CMK (cell line): ENCODE measurements around the gene RBM12.
"Not testable (repeated sequence)": the region's sequence is repeated elsewhere in the genome, so short reads cannot be mapped to it uniquely, and the experiment has no call there.

Source experiments
- DNase-seq: peaks from one replicate; pipeline ENCODE4 v3.0.0-alpha.2; 2010; ENCODE audit warnings: low read depth

Gene RBM12

DNA sequence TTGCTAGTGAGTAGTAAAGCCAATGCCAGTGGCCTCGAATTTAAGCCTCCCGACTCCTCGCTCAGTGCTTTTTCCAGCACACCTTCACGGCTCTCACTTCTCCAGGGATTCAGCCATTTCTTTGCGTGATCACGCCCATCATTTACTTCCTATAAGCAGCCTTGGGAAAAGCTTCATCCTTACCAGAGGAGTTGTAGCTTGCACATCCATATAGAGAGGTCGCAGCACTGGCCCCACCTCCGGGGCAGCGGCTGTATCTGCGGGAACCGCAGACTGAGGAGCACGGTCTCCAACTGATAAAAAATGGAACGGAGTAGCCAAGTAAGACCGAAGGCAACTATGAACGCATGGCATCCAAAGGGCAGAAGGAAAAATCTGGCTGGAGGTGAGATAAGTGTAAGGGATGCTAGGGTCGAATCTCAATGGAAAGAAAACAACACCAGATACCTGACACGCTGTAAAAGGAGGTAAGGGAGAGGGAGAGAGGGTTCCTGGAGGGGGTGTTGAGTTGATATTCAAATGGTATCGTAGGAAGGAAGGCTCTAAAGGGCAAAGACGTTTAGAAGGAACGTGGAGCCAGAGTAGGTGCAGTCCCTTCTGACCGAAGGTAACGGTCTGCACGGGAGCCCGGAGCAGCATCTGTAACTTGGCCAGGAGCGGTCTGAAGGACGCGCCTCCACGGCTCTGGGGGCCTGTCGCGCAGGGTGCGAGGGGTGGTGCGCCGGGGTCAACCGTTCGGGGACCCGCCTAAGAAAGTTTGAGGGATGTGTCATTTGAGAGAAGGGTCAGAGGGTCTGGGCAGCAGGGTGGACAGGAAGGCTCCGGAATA is 33.8 kb upstream of the RBM12 start:
- no peak for DNase-seq

DNA sequence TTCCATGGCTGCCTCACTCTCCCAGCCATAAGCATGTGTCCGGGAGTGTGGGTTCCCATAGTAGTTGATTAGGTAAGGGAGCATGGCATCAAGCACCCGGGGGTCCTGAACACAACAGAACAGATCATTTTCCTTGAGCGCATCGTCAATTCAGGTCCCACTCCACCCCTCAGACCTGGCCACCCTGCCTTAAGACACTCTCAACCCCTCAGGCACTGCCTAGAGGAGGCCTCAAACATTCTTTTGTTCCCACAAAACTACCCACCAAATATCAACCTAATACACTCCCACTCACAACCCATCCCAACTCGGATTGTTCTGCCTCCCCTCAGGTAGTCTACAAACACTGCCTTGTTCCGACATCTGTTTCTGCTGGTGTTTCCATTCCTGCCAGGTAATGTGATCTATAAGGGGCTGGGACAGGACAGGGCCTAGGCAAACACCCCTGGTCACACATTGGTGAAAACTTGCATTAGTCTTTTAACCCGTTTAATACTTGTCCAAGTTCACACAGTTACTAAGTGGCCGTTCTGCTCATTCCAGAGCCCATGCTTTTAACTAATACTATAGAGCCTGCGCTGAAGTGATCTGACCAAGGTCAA is 33.1 kb upstream of the RBM12 start:
- no peak for DNase-seq

DNA sequence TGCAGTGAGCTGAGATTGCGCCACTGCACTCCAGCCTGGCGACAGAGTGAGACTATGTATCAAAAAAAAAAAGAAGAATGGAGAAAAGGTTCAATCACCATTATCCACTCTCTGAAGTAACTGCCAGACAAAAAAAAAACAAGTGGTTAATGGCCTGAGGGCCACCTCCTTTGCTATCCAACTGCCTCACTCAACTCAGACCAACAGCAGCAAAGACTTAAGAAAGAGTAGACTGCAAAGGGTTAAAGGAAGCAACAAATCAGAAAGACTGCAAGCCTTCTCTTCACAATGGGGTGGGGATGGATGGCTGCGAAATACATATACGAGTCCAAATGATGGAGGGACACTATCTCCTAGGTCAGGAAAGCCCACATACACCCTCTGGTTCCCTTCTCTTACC is 31.3 kb upstream of the RBM12 start:
- no peak for DNase-seq

DNA sequence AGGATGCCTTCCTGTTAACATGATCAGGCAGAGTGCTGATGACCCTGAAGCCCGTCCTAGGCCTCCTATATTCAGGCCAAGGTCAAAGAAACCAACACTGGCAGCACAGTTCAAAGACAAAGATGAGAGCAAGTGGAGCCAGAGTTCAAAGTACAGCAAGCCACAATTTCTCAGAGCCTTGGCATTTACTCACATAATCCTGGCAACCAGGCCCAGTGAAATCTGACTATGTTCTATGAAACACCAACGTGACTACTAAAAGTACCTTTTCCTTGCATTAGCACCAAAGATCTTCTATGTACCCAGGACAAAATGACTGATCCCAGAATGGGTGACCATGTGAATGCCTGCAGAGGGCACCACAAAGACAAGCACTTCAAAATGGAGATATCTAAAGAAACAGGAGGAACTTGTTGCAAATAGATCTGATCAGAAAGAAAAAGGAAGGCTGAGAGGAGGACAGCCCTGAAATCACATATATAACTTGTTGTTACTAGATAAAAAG is 30.6 kb upstream of the RBM12 start:
- no peak for DNase-seq

DNA sequence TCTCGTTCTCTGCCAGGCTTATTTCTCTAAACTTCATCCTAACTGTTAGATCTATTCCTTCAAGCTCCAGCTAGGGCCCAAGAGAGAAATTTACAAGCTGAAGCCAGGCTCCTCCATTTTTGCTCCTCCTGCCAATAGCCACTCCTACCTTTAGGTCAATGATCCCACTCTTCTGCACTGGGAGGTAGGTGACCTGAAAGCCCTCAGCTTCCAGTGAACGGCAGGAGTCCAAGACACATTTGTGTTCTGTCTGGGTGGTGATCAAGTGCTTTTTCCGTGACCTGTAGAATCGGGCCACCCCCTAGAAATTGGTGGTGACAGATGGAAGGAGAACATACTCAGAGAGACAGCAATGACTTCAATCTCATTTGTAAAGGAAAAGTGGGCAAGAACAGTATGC is 25.6 kb upstream of the RBM12 start:
- no peak for DNase-seq

DNA sequence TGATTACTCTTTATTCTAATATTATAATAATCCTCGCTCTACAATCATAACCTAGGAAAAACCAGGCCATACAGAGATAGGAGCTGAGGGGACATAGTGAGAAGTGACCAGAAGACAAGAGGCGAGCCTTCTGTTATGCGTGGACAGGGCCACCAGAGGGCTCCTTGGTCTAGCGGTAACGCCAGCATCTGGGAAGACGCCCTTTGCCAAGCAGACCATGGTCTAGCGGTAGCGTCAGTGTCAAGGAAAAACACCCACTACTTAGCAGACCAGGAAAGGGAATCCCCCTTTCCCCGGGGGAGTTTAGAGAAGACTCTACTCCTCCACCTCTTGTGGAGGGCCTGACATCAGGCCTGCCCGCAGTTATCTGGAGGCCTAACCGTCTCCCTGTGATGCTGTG is 22.2 kb upstream of the RBM12 start:
- DNase-seq: not testable (repeated sequence)

DNA sequence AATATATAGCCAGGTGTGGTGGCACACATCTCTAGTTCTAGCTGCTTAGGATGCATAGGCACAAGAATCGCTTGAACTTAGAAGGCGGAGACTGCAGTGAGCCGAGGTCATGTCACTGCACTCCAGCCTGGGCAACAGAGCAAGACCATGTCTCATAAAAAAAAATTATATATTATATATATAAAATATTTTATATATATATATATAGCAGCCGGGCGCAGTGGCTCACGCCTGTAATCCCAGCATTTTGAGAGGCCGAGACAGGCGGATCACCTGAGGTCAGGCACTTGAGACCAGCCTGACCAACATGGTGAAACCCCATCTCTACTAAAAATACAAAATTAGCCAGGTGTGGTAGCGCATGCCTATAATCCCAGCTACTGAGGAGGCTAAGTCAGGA is 20.7 kb upstream of the RBM12 start:
- not testable (repeated sequence) for DNase-seq

DNA sequence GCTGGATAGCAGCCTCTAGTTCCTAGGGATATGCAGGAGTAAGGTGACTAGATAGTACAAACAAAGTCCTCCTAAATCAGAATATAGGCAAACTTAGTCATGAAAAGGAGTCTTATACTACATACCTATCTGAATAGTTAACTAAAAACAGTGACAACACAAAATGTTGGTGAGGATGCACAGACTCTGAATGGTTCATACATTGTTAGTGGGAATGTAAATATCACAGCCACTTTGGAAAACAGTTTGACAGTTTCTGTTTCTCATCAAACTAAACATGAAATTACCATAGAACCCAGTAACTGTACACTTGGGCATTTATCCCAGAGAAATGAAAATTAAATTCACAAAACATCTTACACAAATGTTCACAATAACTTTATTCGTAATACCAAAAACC is 17.3 kb upstream of the RBM12 start:
- DNase-seq: no peak

DNA sequence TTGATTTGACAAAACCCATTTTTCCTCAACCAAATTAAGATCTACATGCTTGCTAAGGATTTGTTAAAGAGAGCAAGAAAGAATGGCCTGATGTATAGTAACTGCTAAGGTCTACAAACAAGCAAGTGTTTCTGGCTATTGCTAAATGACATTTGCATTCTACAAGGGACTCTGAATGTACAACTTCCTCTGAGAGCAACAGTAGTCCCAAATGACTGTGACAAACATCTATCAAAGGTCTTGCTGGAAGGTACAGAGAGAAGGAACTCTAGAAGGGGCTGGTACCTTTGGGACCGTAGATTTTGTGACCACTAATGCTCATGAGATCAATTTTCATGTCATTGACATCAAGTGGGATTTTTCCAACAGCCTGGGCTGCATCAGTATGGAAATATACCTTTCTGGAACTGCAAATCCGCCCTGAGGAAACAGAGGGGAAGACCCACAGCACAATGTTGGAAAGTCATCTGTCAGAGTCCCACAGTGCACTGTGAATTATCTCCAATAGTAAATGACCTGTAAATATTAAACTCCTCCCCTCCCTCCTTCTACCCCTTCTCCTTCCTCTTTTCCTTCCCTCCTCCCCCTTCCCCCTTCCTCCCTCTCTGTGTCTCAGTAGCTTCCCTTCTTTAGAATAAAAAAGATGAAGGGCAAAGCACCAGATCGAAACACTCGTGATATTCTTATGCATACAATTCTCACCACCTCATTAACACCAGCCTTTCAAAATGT is 15.9 kb upstream of the RBM12 start:
- no peak for DNase-seq

DNA sequence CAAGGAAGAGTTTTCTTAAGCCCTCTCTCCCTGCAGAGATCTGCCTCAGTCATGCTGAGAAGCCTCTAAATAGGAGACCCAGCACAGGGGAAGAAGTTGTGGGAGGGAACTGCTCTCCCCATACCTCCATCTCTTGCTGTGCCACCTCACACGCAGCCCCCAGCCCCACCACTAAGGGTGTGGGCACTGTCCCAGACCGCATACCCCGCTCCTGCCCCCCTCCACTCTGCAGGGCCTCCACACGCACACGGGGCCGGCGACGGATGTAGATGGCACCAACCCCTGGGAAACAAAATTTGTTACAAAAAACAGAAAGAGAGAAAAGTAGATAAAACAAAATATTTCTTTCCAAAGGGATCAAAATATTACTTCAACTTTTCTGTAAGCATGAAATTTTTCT is 10.2 kb upstream of the RBM12 start:
- no peak for DNase-seq

DNA sequence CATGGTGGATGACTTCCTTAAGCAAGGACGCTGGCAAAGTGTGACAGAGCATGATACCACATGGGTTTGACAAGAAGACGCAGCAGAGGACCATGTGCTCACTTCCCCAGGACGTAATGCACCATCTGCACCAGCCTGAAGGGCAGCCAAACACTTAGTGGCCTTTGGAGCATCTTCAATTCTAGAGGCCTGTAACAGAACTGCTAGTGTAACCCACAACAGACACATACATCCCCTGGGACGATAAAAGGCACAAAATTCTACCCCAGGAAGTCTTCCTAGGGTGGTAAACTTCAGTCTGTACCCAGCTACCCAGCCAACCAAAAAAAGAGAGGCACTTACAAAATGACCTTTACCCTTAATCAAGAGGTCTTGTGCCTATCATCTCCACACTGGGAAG is 9.2 kb upstream of the RBM12 start:
- DNase-seq: no peak

DNA sequence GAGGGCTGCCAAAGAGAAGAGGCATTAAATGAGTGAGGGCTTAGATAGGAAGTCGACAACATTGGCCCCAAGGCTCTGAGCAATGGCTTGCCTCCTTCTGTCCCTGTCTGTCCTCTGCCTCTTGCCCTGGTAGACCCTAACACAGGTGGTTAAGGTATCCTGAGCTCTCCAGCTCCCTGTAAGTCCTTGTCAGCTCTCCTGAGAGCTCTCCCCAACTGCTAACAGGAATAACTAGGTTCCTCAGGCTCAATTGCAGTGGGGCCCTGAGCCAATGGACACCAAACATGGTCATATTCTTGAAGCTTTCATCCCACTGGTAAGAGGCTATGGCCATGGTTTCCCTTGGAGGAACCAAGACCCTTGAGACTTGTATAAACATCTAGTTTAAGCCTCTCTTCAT is 5.0 kb upstream of the RBM12 start:
- no peak for DNase-seq

DNA sequence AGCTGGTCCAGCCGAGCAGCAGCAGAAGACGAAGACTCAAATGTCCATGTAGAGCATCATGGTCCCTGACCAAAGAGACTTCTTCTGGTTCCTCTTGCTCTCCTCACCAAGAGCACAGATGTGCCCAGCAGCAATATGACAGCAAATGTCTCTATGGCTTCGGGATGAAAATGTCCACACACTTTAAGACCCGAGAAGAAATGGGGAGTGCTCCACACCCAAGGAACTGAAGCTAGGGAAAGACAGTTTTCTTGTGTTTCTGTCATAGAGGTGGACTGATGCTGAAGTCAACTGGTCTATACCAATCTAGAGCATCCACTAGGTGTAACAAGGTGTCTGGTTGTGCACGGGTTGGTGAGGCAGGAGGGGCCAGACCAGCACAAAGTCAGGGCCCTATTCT is 4.5 kb upstream of the RBM12 start:
- DNase-seq: no peak

DNA sequence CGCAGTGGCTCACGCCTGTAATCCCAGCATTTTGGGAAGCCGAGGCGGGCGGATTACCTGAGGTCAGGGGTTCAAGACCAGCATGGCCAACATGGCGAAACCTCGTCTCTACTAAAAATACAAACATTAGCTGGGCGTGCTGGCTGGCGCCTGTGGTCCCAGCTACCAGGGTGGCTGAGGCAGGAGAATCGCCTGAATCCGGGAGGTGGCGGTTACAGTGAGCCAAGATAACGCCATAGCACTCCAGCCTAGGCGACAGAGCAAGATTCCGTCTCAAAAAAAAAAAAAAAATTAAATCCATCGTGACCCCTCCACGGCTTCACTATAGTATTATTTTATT is 1.2 kb upstream of the RBM12 start:
- DNase-seq: no peak

DNA sequence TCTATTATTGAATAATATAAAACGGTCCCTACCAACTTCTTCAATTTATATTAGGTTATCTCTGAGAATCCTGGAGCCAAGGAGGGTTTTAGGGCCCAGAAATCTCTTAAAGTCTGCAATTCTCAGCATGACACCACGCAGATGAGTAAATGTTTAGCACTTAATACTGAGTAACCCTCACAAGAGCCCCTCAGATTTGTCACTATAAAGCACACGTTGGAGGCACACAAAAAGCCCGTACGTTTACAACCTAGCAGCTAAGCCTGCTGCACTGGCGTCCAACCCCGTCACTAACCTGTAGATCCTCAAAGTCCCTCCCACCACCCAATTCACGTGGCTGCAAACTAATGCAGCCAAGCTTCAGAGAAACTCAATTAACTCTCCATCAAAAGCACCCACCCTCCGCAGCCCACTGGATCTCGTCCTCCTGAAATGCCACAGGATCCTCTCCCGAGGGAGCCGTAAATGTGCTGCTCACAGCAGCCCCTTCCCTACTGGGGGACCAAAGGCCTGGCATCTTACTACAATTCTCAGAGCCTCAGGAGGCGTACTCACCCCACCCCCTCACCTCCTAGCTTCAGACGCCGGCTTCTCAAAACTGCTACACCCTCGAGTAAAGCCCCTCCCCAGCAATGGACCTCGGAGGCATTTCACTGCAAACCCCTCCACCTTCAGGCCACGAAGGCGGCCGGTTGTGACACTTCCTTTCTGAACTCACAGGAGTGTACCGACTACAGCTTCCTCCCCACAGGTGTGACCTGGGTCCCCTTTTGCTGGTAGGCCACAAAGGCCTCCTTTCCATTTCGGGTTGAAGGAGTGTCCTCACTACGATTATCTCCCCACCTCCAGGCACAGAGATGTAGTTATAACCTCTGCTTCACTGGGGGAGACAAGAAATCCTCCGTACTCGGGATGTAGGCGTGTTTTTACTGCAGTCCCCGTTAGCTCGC is 909 bp downstream of the RBM12 start:
- DNase-seq: no peak

DNA sequence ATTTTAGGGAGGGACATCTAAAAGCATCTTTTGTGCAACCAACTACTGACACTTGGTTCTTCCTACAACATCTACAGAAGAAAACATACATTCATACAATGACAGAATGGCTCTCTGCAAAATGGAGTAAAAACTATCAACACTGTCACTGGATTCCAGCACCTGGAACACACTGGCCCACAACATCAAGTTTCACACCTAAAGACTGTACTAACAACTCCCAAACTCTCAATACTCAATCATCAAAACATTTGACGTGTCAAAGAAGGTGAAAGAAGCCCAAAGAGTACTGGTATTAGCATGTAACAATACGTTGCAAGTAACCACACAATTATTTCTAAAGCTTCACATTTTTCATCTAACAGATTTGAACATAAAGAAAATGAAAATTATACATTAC is 2.1 kb downstream of the RBM12 start:
- no peak for DNase-seq

DNA sequence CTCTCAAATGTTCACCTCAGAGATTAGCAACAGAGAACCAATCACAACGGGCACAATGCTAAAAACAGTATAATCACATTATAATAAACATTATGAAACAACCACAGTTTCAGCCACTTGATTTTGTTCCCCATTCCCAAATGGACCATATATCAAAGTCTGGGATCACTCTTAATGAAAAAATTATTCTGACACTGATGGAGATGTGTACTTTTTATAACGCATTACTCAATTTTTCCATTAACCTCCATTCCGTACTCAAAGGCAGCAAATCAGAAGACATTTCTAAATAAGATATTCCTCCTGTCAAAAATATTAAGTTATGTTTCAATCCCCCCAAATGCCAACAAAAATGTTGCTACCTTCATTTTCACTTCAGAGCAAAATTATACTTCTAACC is 2.8 kb downstream of the RBM12 start:
- DNase-seq: no peak

DNA sequence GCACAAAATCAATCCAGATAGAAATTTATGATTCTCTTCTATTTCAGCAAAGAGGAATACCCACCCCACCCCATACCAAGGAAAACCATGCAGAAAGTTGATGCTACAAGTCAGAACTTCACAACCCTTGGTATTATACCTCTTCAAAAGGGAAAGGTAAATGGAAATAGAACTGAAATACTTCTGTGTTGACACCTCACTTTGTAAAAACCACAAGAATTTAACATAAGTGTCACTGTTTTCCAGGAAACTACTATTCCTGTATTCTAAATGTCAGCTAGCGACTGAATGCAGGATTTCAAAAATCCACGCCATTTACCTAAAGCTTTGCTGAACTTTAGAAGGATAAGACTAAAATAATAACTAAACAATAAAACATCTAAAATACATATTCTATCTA is 3.6 kb downstream of the RBM12 start:
- no peak for DNase-seq

DNA sequence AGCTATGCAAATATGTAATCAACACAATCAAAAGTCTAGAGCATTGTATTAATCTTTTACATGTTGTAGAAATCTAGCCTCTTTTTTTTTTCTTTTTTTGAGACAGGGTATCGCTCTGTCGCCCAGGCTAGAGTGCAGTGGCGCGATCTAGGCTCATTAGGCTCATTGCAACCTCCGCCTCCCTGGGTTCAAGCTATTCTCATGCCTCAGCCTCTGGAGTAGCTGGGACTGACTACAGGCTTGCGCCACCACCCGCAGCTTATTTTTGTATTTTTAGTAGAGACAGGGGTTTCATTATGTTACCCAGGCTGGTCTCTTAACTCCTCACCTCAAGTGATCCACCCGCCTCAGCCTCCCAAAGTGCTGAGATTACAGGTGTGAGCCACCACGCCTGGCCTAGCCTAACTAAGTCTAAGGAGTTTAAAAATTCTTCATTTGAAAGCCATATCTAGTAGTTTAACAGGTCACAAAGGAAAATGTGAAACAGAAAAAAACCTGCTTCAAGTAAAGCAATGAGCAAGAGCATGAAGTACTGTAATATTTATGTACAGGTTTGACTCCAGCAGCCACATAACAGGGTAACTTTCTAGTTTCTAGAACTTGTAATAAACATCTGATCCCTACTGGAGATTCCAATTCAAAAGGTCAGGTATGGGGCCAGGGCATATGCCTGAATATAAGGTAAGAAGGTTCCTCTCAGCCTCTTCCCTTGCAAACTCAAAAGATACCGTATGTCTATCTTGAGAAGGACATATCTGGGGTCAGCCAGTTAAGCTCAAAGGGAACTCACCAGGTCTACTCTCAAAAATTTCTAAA is 4.4 kb downstream of the RBM12 start:
- no peak for DNase-seq

DNA sequence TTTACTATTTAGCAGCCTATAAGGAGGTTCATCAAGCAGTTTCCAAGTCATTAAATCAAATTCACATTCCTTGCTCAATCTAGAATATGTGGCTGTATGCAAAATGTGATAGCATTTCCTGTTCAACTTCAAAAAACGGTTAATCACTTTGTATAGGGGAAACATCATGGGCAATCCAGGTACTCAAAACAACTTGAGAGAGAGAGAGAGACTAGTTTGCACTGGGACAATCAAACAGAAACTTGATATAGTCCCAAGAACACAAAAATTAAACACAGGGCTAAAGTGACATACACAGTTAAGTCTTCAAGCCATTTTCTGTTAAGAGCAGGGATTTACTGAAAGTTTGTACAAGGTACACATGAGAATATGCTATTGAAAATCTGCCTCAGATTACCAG is 7.4 kb downstream of the RBM12 start:
- no peak for DNase-seq

DNA sequence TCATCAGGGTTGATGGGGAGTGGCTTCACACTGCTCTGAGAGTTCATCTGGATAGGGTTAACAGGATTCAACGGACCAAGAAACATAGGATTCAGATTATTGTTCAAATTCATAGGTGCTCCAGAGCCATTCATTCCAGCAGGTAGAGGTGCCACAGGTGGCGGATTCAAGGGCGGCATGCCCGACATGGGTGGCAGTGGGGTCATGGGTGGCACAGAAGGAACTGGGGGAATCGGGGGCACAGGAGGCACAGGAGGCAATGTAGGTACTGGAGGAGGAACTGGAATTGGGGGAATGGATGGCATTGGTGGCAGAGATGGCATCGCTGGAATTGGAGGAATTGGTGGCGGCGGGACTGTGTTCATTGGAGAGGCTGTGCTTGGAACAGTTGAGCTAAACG is 10.3 kb downstream of the RBM12 start:
- DNase-seq: no peak
